Liver (tissue), 9 donors: ENCODE results near the gene ALK. TPM values are rescaled to one million over a fixed set of nuclear protein-coding genes. Genes with fewer than 3 reads are reported as not detected.

ENCODE experiments used
- DNase-seq: peaks from one replicate; pipeline ENCODE4 v3.0.0-alpha.2; 2017; ENCODE audit warnings: low spot score
- H3K27ac ChIP-seq, 2 donors: one replicate each; pipeline ENCODE4 v1.7.0; 2013; ENCODE audit warnings: inconsistent platforms in 2 of 2, low read length in 2 of 2, control low read depth in 1 of 2, low read depth in 1 of 2, mild to moderate bottlenecking in 1 of 2
- H3K27me3 ChIP-seq, 4 donors: one replicate each; pipeline versions ENCODE4 v1.6.1 to v1.7.0; 2013; ENCODE audit warnings: low read length in 3 of 4, inconsistent platforms in 1 of 4, mild to moderate bottlenecking in 1 of 4, moderate library complexity in 1 of 4; ENCODE audit not compliant: control insufficient read depth in 4 of 4, insufficient read depth in 4 of 4
- H3K36me3 ChIP-seq, 4 donors: one replicate each; pipeline versions ENCODE4 v1.6.1 to v1.7.0; 2013; ENCODE audit warnings: low read length in 3 of 4, mild to moderate bottlenecking in 3 of 4, low read depth in 1 of 4, moderate library complexity in 1 of 4; ENCODE audit not compliant: control insufficient read depth in 4 of 4, insufficient read depth in 3 of 4
- H3K4me1 ChIP-seq, 4 donors: one replicate each; pipeline versions ENCODE4 v1.6.1 to v1.7.0; 2013; ENCODE audit warnings: low read length in 3 of 4, mild to moderate bottlenecking in 3 of 4, moderate library complexity in 1 of 4; ENCODE audit not compliant: control insufficient read depth in 4 of 4, insufficient read depth in 4 of 4
- H3K4me3 ChIP-seq, 3 donors: one replicate each; pipeline versions ENCODE4 v1.6.1 to v1.7.0; 2013; ENCODE audit warnings: low read length in 3 of 3, control low read depth in 1 of 3, low read depth in 1 of 3, mild to moderate bottlenecking in 1 of 3
- H3K9ac ChIP-seq, 2 donors: one replicate each; pipeline ENCODE4 v1.7.0; 2013; ENCODE audit warnings: low read length in 2 of 2, mild to moderate bottlenecking in 2 of 2, moderate library complexity in 2 of 2, control low read depth in 1 of 2, low read depth in 1 of 2
- H3K9me3 ChIP-seq, 4 donors: one replicate each; pipeline versions ENCODE4 v1.6.1 to v1.7.0; 2013; ENCODE audit warnings: low read length in 3 of 4; ENCODE audit not compliant: control insufficient read depth in 4 of 4
- CTCF ChIP-seq: fragments of 150-350 bp; IDR thresholded peaks from 2 replicates; pipeline ENCODE4 v1.5.1; 2017; ENCODE audit warnings: improper control_type of control experiment, low read depth, low read length; ENCODE audit not compliant: missing input control
- EGR1 ChIP-seq, 2 donors: IDR thresholded peaks; 2 replicates each; pipeline ENCODE4 v1.6.1; 2016 to 2018; ENCODE audit warnings: antibody characterized with exemption in 2 of 2, low read depth in 2 of 2
- FOXA2 ChIP-seq: IDR thresholded peaks from 2 replicates; pipeline ENCODE4 v1.6.1; 2016; ENCODE audit warnings: antibody characterized with exemption
- GABPA ChIP-seq, 2 donors: IDR thresholded peaks in 1 of 2; conservative IDR thresholded peaks in 1 of 2; 2 replicates each; pipeline ENCODE4 v1.6.1; 2016; ENCODE audit warnings: antibody characterized with exemption in 2 of 2, mild to moderate bottlenecking in 1 of 2, moderate library complexity in 1 of 2
- HNF4A ChIP-seq, 2 donors: conservative IDR thresholded peaks; 2 replicates each; pipeline ENCODE4 v1.6.1; 2016; ENCODE audit warnings: antibody characterized with exemption in 2 of 2, mild to moderate bottlenecking in 2 of 2
- JUND ChIP-seq, 2 donors: IDR thresholded peaks; 2 replicates each; pipeline ENCODE4 v1.6.1; 2016; ENCODE audit warnings: antibody characterized with exemption in 2 of 2
- RAD21 ChIP-seq, 2 donors: IDR thresholded peaks; 2 replicates each; pipeline ENCODE4 v1.6.1; 2016; ENCODE audit warnings: antibody characterized with exemption in 2 of 2, mild to moderate bottlenecking in 2 of 2
- RXRA ChIP-seq, 2 donors: IDR thresholded peaks; 2 replicates each; pipeline ENCODE4 v1.6.1; 2017 to 2018; ENCODE audit warnings: antibody characterized with exemption in 2 of 2, mild to moderate bottlenecking in 1 of 2
- TAF1 ChIP-seq: conservative IDR thresholded peaks from 2 replicates; pipeline ENCODE4 v1.6.1; 2016; ENCODE audit warnings: antibody characterized with exemption, mild to moderate bottlenecking
- YY1 ChIP-seq: IDR thresholded peaks from 2 replicates; pipeline ENCODE4 v1.6.1; 2016; ENCODE audit warnings: antibody characterized with exemption, mild to moderate bottlenecking
- WGBS: extraction: QIAGEN DNeasy Blood & Tissue Kit; methylation state at CpG from one replicate; pipeline ENCODE4 v1.1.7; 2013; 5-methylcytosine and 5-hydroxymethylcytosine counted together
- polyA plus RNA-seq, 2 donors: library from polyadenylated mRNA; stranded (reverse) in 1 of 2; unstranded in 1 of 2; fragments of 200-250 nt in 1 of 2; fragments of >200 nt in 1 of 2; fragmentation: Nextera tagmentation in 1 of 2; extraction: Ambion mirVana in 1 of 2; gene quantifications; one replicate each; pipeline versions ENCODE4 v1.2.1 to v1.2.3, GENCODE V29; 2013 to 2015
- total RNA-seq, 2 donors: library from RNA; depleted of rRNA; stranded (reverse); fragments of >200 nt; gene quantifications; one replicate each; pipeline ENCODE4 v1.2.3, GENCODE V29; 2014
- TF ChIP-seq, protein P1 (sequence below): IDR thresholded peaks from 2 replicates; pipeline ENCODE4 v1.6.1; 2016; ENCODE audit warnings: antibody characterized with exemption
- donor health status: healthy.
- donor health status: healthy.
- donor health status: healthy.
- donor health status: healthy.
- donor health status: healthy.

ALK gene
- total and polyA plus RNA-seq, 4 donors, result under 0.01 TPM; not detected in 3

DNA sequence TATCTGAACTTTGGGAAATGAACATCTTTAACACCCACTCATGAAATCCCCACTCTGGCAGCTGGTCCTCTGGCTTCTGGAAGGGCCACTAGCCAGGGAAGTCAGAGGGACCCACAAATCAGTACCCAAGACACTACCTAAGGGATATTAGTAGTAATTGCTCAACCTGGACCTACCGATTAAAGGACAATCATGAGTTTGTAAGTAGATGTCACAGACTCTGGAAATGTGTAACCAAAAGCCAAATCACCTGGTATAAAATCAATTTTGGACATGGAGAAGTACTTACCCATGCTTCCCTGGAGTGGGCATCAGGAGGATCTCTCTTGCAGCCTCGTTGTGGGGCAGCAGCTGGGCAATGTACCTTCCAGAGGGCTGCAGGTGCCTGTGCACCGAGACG lies 389.8 kb downstream of the ALK start:
- Histone ChIP-seq H3K9ac (no peak overlapping the region), H3K9me3 (no peaks in the 10 kb centered on the region), H3K4me1 (peaks cover 5 to 19% (median 11%) of the 10 kb centered on the region in 4 donors), H3K27me3 (no peaks in the 10 kb centered on the region), H3K36me3 (no peaks in the 10 kb centered on the region), H3K27ac (no peak overlapping the region), H3K4me3 (no peak overlapping the region)
- DNase-seq, result no peak
- WGBS, result 61% methylated on average over 4 of the region's 4 CpGs
- no peak for TF ChIP-seq FOXA2
- peak in 1 of 2 donors; percentile 27 for TF ChIP-seq JUND (IDR thresholded peaks at IDR 0.05)
- peak; percentile 76 for TF ChIP-seq HNF4A (conservative IDR thresholded peaks at IDR 0.05)
- TF ChIP-seq RXRA (IDR thresholded peaks at IDR 0.05), result peak in 1 of 2 donors; percentile 60
- TF ChIP-seq YY1, result no peak
- peak in 1 of 2 donors; percentile 10 for TF ChIP-seq RAD21 (IDR thresholded peaks at IDR 0.05)

DNA sequence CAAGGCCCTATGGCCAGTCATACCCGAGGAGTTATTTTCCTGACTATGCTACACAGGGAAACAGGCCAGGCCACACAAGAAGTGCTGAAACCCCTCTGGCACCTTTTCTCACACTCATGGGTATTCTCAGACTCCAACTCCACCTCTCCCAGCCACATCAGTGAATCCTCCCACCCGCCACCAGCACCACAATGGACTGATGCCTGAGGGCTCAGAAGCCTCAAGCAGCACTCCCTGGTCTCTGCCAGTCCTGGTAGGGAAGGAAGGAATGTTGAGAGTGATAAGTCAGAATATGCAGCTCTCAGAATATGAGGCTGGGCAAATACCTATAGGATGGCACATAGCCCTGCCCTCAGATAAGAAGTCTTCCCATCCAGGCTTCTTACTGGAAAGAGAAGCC lies 391.1 kb downstream of the ALK start:
- Histone ChIP-seq H3K27ac (no peak overlapping the region), H3K4me1 (peaks cover 5 to 27% (median 17%) of the 10 kb centered on the region in 4 donors), H3K27me3 (no peaks in the 10 kb centered on the region), H3K36me3 (no peaks in the 10 kb centered on the region), H3K9ac (no peak overlapping the region), H3K4me3 (no peak overlapping the region), H3K9me3 (no peaks in the 10 kb centered on the region)
- 93% methylated on average over 2 of the region's 2 CpGs for WGBS
- DNase-seq, result no peak
- no peak for TF ChIP-seq EGR1 (IDR thresholded peaks at IDR 0.05; ENCODE audit: low read depth in 2 of 2)
- TF ChIP-seq GABPA (IDR thresholded peaks at IDR 0.05 in 1 of 2, conservative IDR thresholded peaks at IDR 0.05 in 1 of 2), result no peak

DNA sequence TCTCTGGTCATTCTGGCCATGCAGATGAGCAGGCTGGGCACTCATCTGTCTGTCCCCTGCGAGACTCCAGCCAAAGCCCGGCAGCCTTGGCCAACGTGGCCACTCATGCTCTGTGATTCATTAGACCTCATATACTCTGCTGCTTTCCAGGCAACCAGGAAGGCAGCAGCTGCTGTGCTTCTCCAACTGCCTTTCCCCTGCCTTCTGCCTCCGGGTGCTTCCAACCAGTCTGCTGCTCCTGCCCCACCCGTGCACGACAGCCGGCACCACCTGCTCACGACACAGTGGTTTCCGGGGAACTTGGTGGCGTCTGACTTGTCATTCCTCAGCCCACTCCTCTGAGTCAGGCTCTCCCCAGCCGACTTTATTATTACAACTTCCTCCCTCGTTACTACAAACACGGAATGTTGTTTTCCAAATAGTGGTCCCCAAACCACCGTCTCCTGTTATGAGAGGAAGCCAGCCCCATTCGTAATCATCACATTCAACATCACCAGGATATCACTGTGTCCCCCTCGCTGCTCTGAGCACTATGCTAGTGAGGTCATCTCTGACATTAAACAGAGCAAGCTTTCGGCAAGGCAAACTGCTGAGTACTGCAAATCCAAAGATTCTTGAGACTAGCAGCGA lies 392.4 kb downstream of the ALK start:
- TF ChIP-seq HNF4A (conservative IDR thresholded peaks at IDR 0.05) (no peak), RAD21 (IDR thresholded peaks at IDR 0.05) (no peak), TAF1 (no peak), EGR1 (IDR thresholded peaks at IDR 0.05; ENCODE audit: low read depth in 2 of 2) (no peak), CTCF (no peak)
- TF ChIP-seq, protein P1, sequence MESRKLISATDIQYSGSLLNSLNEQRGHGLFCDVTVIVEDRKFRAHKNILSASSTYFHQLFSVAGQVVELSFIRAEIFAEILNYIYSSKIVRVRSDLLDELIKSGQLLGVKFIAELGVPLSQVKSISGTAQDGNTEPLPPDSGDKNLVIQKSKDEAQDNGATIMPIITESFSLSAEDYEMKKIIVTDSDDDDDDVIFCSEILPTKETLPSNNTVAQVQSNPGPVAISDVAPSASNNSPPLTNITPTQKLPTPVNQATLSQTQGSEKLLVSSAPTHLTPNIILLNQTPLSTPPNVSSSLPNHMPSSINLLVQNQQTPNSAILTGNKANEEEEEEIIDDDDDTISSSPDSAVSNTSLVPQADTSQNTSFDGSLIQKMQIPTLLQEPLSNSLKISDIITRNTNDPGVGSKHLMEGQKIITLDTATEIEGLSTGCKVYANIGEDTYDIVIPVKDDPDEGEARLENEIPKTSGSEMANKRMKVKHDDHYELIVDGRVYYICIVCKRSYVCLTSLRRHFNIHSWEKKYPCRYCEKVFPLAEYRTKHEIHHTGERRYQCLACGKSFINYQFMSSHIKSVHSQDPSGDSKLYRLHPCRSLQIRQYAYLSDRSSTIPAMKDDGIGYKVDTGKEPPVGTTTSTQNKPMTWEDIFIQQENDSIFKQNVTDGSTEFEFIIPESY, result no peak
- WGBS, result 70% methylated on average over 18 of the region's 18 CpGs
- no peak overlapping the region for H3K27ac ChIP-seq
- no peak for DNase-seq
- no peak overlapping the region for H3K9ac ChIP-seq
- peaks cover 5 to 27% (median 16%) of the 10 kb centered on the region in 4 donors for H3K4me1 ChIP-seq
- H3K9me3 ChIP-seq, result no peaks in the 10 kb centered on the region
- H3K27me3 ChIP-seq, result no peaks in the 10 kb centered on the region
- no peak overlapping the region for H3K4me3 ChIP-seq
- no peaks in the 10 kb centered on the region for H3K36me3 ChIP-seq
